ENCODE data around the gene INPP5E.

Gene INPP5E

DNA sequence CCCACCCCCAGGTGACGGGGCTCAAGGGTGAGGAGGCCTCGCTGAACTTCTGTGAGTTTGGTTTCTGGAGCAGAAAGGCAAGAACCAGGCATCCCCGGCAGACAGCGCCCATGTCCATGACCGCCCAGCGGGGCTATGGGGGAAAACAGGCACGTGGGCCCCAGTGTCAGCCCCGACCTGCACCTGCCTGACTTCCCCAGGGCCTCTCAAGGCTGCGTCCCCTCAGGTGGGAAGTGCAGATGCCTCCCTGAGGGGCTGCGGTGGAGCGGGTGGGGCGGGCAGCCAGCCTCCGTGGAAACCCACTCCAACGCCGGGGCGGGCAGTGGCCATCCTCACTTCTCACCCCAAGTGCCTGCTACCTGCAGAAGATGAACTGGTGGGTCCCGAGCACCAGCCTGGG, 59.3 kb downstream of the INPP5E start:
- no peak for DNase-seq

DNA sequence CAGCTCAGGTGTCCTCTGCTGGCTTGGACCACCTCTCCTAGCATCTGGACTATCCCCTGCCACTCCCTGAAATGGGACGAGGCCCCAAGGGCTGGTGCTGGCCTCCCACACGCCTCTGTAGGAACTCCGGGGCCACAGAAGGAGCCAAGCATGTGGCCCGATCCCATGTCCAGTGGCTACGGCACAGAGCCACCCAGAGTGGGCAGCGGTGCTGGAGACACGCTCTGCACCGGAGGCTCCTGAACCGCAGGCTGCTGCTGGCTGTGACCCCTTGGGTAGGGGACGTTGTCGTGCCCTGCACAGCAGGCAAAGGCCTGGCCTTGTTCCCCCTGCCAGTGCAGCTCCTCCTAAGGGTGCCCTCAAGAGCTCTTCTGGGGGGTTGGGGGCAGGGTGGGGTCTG, 59.8 kb downstream of the INPP5E start:
- DNase-seq = no peak

DNA sequence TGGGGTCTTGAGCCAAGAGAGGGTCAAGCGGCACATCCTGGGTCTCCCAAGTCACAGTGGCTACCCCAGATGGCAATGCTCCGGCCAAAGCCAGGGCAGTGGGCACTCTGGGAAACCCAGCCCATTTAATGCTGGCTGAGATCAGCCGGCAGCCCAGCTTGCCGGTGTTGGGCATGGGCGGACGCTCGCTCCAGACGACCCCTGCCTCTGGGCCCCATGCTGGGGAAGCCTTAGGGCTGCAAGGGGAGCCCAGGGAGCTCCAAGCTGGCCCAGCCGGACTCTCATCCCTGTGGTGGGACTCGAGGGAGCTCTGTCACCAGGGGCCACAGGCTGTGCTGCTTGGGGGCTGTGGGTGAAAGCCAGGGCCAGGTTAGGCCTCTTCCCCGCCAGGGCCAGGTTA, 60.2 kb downstream of the INPP5E start:
- DNase-seq = no peak

DNA sequence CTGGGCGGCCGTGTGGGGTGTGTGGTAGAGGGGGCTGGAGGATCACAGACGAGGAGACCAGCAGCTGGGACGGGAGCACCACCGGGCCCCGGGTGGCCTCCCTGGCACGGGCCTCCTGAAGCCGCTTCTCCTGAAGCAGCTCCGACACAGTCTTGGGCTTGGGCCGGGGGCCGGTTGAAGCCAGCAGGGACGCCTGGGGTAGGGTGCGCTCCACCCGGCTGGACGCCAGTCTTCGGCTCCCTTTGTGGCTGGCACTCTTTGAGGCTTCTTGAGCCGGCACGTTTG, 60.7 kb downstream of the INPP5E start:
- DNase-seq = no peak

All from activated CD8-positive, alpha-beta memory T cell treated with anti-CD3 and anti-CD28 coated beads, Interleukin-2, amount 50 U/mL, for 48 hours (primary cell).